NOMO-1 treated with DMSO at 0.1 percent for 48 hours (cell line): Measurements from ENCODE around the gene TIMM17B.
A peak's percentile ranks its signal among the peaks of the same experiment; 100 is the strongest.
"Not testable (repeated sequence)": the region's sequence is repeated elsewhere in the genome, so short reads cannot be mapped to it uniquely, and the experiment has no call there.

Experiments
- DNase-seq: peaks from one replicate; lab custom pipeline; 2025; ENCODE audit not compliant: unreplicated experiment; lab: John Stamatoyannopoulos, UW

The TIMM17B gene

GRCh38 chrX:48897157-48897624 lies 377 bp downstream of the TIMM17B start:
- DNase-seq, result peak; percentile 54

- no peak for DNase-seq
Observed at GRCh38 chrX:48896611-48897011, 957 bp downstream of the TIMM17B start.

- no peak for DNase-seq
Observed at GRCh38 chrX:48894891-48895290, 2.7 kb downstream of the TIMM17B start.

DNA sequence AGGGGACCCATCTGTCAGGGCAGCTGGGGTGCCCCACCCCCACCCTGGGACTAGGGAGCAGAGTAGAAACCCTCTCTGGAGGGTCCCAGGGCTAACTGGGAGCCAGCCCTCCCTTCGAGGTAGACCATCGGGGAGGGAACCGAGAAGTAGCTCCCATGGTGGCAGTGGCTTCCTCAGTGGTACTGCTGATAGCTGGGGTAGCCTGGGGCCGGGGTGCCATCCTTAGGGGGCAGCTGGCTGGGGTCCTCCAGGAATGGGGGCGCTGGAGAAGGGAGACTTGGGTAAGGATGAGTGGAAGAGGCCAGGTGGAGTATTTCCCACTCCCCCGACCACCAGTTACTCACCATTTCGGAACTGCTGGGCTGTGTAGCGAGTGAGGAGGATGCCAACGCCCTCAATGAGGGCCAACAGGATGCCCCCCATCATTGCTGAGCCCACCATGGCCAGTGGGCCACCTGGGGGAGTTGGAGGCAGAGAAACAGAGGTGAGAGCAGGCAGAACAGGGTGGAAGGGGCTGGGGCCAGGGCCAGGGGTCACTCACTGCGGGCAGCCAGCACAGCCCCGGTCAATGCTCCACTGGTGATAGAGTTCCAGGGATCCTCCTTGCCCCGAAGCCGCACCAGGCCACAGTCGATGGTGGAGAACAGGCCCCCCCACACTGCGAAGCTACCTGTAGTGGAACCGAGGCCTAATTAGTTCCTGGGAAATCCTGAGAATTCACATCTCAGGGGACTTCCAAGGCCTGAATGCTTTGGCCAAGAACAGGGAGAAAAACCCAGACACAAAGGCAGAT lies 3.8 kb downstream of the TIMM17B start:
- no peak for DNase-seq

GRCh38 chrX:48892896-48893295 lies 4.7 kb downstream of the TIMM17B start:
- DNase-seq, result no peak

DNA sequence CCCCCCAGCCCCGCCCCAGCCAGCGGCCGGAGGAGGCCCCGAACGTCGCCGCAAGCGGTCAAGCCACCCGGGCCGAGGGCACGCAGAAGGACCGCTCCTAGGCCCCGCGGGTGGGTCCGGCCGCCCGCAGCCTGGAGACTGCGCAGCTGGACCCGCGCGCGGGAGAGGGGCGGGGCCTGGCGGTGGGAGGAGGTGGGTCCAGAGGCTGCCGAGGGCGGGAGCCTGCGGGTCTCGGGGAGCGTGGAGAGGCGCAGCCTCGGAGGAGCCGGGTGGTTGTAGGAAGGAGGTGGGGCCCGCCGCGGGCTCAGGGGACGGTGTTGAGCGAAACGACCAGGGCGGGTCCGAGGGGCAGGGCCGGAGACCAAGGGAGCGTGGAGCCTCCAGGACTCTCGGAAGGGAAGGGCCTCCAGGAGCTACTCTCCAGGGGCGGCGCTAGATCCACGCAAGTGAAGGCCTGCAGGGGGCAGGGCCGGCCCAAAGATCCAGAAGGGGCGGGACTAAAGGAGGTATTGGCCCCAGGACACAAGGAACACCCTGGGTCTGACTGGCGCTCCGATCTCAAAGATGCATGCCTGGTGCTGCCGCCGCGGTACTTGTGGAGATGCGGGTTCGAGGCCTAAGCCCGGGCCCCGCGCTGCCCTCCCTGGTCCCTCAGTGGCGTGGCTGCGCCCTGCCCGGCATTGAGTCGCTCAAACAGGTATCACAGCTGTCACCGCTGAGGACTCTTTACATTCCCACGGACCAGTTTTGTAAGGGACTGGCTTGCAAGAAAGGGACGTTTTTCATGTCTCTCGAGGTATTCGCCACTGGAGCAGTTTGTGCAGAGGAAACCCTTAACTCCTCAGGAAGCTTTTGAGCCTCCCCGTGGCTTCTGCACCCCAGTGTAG lies 5.9 kb downstream of the TIMM17B start:
- DNase-seq, result peak; percentile 78

- no peak for DNase-seq
Observed at GRCh38 chrX:48890934-48891401, 6.6 kb downstream of the TIMM17B start.

DNA sequence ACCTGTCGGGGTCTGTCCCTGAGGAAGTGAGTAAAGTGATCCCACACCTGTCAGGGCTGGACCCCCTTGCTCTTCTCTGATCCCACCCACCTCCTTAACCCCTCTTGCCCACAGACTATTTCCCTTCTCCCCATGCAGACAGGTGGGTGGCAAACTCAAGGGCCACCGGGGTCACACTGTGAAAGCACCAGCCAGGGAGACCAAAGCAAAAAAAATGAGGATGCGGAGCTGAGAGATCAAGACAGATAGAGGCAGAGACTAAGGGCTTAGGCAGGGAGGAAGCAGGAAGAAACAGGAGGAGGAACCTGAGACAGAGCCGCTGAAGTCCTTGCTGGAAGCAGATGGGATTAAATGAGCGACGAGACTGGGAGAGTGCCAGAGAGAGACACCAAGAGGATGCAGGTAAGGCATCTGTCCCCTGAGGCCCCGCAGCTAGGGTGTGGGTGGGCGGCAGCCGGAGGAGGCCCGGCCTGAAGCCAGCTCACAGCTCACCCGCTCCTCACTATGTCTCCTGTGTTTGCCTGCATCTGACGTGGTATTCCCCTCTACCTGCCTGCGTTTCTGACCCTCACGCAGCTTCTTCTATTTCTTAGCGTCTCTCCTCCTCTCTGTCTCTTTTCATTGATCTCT lies 7.2 kb downstream of the TIMM17B start:
- no peak for DNase-seq

DNA sequence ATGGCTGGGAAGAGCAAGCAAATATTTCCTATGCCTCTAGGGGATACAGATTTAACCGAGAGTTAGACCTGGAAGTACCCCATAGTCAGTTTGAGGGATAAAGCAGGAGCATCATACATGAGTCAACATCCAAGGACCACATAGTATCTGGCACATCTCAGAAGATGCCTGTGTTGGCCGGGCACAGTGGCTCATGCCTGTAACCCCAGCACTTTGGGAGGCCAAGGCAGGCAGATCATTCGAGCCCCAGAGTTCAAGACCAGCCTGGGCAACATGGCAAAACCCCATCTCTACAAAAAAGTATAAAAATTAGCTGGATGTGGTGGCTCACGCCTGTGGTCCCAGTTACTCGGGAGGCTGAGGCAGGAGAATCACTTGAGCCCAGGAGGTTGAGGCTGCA lies 11.0 kb downstream of the TIMM17B start:
- not testable (repeated sequence) for DNase-seq

- no peak for DNase-seq
Observed at GRCh38 chrX:48883729-48884128, 13.8 kb downstream of the TIMM17B start.

DNA sequence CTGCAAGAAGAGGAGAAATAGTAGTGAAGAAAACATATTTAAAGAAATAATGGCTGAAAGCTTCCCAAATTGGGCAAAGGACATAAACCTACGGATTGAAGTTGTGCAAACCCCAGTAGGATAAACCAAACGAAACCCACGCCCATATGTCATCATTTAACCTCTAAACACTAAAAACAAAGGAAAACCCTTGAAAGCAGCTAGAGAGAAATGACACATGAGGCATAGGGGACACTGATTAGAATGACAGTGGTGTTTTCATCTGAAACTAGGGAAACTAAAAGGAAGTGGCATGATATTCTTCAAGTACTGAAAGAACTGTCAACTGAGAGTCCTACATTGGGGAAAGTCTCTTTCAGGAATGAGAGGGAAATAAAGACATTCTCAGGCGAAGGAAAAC lies 20.6 kb downstream of the TIMM17B start:
- not testable (repeated sequence) for DNase-seq

DNA sequence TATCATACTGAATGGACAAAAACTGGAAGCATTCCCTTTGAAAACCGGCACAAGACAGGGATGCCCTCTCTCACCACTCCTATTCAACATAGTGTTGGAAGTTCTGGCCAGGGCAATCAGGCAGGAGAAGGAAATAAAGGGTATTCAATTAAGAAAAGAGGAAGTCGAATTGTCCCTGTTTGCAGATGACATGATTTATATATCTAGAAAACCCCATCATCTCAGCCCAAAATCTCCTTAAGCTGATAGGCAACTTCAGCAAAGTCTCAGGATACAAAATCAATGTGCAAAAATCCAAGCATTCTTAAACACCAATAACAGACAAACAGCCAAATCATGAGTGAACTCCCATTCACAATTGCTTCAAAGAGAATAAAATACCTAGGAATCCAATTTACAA lies 25.6 kb downstream of the TIMM17B start:
- DNase-seq, result not testable (repeated sequence)

DNA sequence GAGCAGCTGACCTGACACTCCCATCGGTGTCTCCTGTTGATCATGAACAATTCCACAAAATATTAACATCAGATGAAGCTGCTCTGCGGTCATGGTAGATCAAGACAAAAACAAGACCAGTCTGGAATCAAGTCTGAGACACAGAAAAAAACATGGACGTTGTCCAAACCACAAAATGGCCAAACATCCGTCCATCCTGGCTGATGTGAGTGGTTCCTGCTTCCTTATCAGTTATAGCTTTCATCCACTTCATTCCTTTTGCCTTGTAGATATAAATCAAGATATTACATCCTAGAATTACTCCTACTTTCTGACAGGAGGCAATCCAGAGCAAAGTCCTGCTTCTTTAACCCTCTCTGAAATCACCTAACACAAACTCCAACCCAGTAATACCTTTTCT lies 33.4 kb downstream of the TIMM17B start:
- DNase-seq, result no peak

GRCh38 chrX:48854898-48855297 lies 42.7 kb downstream of the TIMM17B start:
- DNase-seq, result no peak

DNA sequence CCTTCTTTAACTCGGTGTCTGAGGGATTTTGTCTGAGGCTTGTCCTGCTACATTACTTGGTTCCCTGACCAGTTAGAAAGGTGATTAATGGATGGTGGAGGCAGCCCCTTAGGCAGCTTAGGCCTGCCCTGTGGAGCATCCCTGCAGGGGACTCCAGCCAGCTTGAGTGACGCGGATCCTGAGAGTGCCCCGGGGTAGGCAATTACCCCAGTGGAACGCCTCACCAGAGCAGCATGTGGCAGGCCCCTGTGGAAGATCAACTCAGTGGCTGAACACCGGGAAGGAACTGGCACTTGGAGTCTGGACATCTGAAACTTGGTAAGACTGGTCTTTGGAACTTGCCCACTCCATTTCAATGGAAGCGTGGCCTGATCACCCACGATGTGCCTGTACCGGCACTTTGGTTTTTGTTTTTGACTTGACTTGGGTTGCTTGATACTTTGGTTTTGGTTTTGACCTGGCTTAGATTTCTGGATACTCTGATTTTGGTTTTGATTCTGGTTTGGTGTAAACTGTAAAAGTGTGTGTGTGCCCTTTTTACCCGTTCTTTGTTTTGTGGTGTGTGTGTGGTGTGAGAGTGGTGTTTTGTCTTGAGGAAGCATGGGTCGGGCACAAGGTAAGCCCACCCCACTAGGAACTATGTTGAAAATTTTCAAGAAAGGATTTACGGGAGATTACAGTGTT lies 43.3 kb downstream of the TIMM17B start:
- not testable (repeated sequence) for DNase-seq

GRCh38 chrX:48853494-48853893 lies 44.1 kb downstream of the TIMM17B start:
- not testable (repeated sequence) for DNase-seq

- DNase-seq, result no peak
Observed at GRCh38 chrX:48852857-48853256, 44.7 kb downstream of the TIMM17B start.

DNA sequence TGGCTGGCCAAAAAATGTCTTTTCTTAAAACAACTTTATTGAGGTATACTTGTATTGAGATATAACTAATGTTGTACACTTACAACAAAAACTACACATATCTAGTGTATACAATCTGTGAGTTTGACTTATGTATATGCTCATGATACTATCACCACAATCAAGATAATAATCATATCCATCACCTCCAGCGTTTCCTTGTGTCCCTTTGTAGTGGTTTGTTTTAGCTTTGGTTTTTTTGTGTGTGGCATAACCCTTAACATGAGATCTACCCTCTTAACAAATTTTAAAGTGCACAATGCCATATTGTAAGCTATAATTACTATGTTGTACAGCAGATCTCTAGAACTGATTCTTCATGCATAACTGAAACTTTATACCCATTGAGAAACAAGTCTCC lies 48.7 kb downstream of the TIMM17B start:
- DNase-seq, result no peak
